Calu3 (cell line): ENCODE data around the gene KTN1. TPM values are rescaled to one million over a fixed set of nuclear protein-coding genes. Genes with fewer than 3 reads are reported as not detected.

ENCODE experiments used
- BruUV-seq: library from RNA; stranded (reverse); fragments of 400-500 nt; replicated peaks from 2 replicates; lab custom pipeline; 2021; lab: Mats Ljungman, UMichigan
- CTCF ChIA-PET: fragments of 300-600 bp; sonication (Branson Sonifier 250); formaldehyde crosslinking; loops from one replicate; lab custom pipeline; 2022; ENCODE audit warnings: antibody characterized with exemption; lab: Charles Lee
- DNase-seq: peaks from one replicate; pipeline ENCODE4 v3.0.0; 2022
- H3K27ac Mint-ChIP-seq: one replicate; pipeline ENCODE4 v1.8.0; 2022; ENCODE audit warnings: mixed read lengths; ENCODE audit not compliant: unreplicated experiment
- H3K27me3 Mint-ChIP-seq: one replicate; pipeline ENCODE4 v1.8.0; 2022; ENCODE audit warnings: mixed read lengths; ENCODE audit not compliant: unreplicated experiment
- H3K36me3 Mint-ChIP-seq: one replicate; pipeline ENCODE4 v1.8.0; 2022; ENCODE audit warnings: mild to moderate bottlenecking, moderate library complexity, mixed read lengths; ENCODE audit not compliant: insufficient read depth, unreplicated experiment
- H3K4me1 Mint-ChIP-seq: one replicate; pipeline ENCODE4 v1.8.0; 2022; ENCODE audit warnings: mild to moderate bottlenecking, low read depth, mixed read lengths; ENCODE audit not compliant: unreplicated experiment
- H3K4me3 Mint-ChIP-seq: one replicate; pipeline ENCODE4 v1.8.0; 2022; ENCODE audit warnings: mild to moderate bottlenecking, low read depth, moderate library complexity, mixed read lengths; ENCODE audit not compliant: unreplicated experiment
- H3K9me3 Mint-ChIP-seq: one replicate; pipeline ENCODE4 v1.8.0; 2022; ENCODE audit warnings: low read depth, mixed read lengths; ENCODE audit not compliant: unreplicated experiment
- intact Hi-C: fragments of 100-400 bp; cut with micrococcal nuclease; formaldehyde crosslinking; loops from one replicate; pipeline ENCODE4 v1.10.0; 2022; ENCODE audit not compliant: unreplicated experiment
- total RNA-seq: library from RNA; stranded (reverse); gene quantifications from 2 replicates; pipeline ENCODE4 v1.2.3, GENCODE V29; 2022
- TF ChIP-seq, protein P1 (sequence below): fragments of 200-600 bp; IDR thresholded peaks from one replicate; pipeline ENCODE4 v1.8.0; 2022; ENCODE audit warnings: antibody characterized with exemption; ENCODE audit not compliant: unreplicated experiment

The KTN1 gene
- total RNA-seq, 1 experiment from 2014 or later: 141 TPM

DNA sequence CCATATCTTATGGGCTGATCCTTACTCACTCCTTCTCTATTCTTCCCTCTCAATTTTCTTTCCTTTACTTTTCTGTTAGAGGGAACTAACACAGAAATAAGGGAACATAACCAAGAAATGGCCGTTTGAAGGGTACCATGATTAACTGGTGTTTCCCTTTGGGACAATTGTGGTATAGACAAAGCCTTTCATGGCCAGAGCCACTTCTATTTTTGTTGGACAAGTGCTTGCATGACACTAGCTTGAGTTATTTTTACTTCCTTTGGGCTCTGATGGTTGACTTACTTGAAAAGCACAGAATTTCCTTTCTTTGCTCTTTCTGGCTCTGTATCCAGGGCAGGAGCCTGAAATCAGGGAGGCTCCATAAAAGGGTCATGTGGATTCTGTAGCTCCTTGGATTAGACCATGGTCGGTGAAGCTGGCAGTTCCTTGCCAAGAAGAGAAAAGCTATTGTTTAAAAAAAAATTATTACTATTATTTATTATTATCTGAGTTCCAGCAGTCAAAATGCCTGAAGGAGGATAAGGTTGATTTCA is 130.6 kb downstream of the KTN1 start:
- H3K4me1 Mint-ChIP-seq: peaks cover 19% of the 10 kb centered on the region
- no peak overlapping the region for H3K27ac Mint-ChIP-seq
- H3K9me3 Mint-ChIP-seq: no peaks in the 10 kb centered on the region
- TF ChIP-seq, protein P1, sequence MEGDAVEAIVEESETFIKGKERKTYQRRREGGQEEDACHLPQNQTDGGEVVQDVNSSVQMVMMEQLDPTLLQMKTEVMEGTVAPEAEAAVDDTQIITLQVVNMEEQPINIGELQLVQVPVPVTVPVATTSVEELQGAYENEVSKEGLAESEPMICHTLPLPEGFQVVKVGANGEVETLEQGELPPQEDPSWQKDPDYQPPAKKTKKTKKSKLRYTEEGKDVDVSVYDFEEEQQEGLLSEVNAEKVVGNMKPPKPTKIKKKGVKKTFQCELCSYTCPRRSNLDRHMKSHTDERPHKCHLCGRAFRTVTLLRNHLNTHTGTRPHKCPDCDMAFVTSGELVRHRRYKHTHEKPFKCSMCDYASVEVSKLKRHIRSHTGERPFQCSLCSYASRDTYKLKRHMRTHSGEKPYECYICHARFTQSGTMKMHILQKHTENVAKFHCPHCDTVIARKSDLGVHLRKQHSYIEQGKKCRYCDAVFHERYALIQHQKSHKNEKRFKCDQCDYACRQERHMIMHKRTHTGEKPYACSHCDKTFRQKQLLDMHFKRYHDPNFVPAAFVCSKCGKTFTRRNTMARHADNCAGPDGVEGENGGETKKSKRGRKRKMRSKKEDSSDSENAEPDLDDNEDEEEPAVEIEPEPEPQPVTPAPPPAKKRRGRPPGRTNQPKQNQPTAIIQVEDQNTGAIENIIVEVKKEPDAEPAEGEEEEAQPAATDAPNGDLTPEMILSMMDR: no peak
- DNase-seq: no peak
- H3K36me3 Mint-ChIP-seq: no peaks in the 10 kb centered on the region
- intact Hi-C loops: no loop called here
- no peak overlapping the region for H3K4me3 Mint-ChIP-seq
- no peaks in the 10 kb centered on the region for H3K27me3 Mint-ChIP-seq
- no TSS peak for BruUV-seq
- CTCF ChIA-PET: no interaction called here

DNA sequence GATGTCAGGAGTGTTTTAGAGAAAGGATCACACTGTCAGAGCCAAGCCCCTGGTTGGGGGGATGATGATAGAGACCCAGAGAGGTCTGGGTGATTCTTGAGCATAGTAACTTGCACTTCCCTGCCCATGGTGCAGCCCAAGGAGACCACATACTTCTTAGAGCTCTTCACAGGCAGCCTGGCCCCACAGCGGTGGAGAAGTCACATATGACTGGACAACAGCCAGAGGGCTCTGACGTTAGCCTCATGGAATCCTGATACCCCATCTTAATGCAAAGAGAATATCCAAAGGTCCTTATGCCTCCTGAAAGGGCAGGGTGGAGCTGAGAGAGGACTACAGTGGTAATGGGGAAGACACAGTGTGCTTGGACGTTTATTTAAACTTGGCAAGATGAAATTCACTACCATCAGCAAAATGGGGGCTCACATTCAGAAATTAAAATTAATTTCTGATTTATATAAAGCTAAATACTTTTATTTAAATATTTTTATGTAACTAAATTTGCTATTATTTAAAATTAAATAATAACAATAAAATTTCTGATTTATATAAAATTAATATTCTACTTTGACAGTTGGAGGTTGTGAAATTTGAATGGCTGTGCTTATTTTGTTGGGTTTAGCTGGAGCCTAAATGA is 131.3 kb downstream of the KTN1 start:
- CTCF ChIA-PET: no interaction called here
- Mint-ChIP-seq H3K27ac (no peak overlapping the region), H3K36me3 (no peaks in the 10 kb centered on the region), H3K27me3 (no peaks in the 10 kb centered on the region), H3K9me3 (no peaks in the 10 kb centered on the region), H3K4me1 (peaks cover 12% of the 10 kb centered on the region), H3K4me3 (no peak overlapping the region)
- no TSS peak for BruUV-seq
- intact Hi-C loops: no loop called here
- TF ChIP-seq, protein P1: no peak
- no peak for DNase-seq

DNA sequence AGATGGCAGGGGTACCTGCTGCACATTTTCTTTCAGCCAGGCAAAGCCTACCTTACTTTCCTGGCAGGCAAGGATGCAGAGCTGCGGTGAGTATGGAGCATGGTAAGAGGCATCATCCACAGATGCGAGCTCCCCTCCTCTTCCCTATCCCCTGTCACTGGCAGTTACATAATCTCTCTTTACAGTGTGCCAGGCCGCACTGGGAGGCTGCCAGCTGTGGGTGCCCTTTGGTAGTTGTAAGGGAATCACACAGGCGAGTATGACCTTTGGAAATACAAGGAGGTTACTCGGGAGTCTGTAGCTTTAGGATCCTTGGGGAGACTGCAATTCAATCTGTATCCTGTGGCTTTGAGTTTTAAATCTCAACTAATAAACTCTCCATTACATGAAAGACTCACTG is 132.5 kb downstream of the KTN1 start:
- Mint-ChIP-seq H3K27ac (no peak overlapping the region), H3K4me3 (no peak overlapping the region), H3K36me3 (no peaks in the 10 kb centered on the region), H3K9me3 (no peaks in the 10 kb centered on the region), H3K27me3 (no peaks in the 10 kb centered on the region), H3K4me1 (peaks cover 8% of the 10 kb centered on the region)
- intact Hi-C loops: no loop called here
- DNase-seq: no peak
- no TSS peak for BruUV-seq
- CTCF ChIA-PET: no interaction called here
- TF ChIP-seq, protein P1: no peak

DNA sequence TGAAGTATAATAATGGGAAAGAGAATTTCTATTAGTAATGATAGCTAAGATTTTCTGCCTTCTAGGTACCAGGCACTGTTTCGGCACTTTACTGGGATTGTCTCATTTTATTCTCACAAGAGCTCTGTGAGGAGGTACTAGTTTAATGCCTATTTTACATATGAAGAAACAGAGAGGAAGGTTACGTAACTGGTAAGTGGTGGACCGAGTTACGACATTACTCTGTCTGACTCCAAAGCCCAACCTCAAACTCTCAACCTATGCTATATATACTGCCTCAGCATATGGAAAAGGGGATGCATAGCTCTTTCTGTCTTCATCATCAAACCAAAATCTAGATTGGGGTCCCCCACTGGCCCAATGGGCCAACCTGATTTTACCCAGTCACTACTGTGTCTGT is 133.5 kb downstream of the KTN1 start:
- peaks cover 5% of the 10 kb centered on the region for H3K4me1 Mint-ChIP-seq
- TF ChIP-seq, protein P1: no peak
- no peak overlapping the region for H3K27ac Mint-ChIP-seq
- intact Hi-C loops: no loop called here
- no peak overlapping the region for H3K4me3 Mint-ChIP-seq
- CTCF ChIA-PET: no interaction called here
- no peaks in the 10 kb centered on the region for H3K27me3 Mint-ChIP-seq
- no TSS peak for BruUV-seq
- no peak for DNase-seq
- no peaks in the 10 kb centered on the region for H3K9me3 Mint-ChIP-seq
- no peaks in the 10 kb centered on the region for H3K36me3 Mint-ChIP-seq
